Daoy (cell line): ENCODE measurements around the gene CRTC2. TPM values are rescaled to one million over a fixed set of nuclear protein-coding genes. Genes with fewer than 3 reads are reported as not detected.

Source experiments
- DNase-seq: peaks from one replicate; pipeline ENCODE4 v3.0.0-alpha.2; 2015; ENCODE audit warnings: low read depth
- total RNA-seq: library from RNA; depleted of rRNA; stranded (reverse); fragments of >200 nt; shearing (Covaris generic); gene quantifications from 2 replicates; pipeline ENCODE4 v1.2.3, GENCODE V29; 2014

Gene CRTC2
- total RNA-seq, 1 experiment from 2014 or later: 10.1 TPM

DNA sequence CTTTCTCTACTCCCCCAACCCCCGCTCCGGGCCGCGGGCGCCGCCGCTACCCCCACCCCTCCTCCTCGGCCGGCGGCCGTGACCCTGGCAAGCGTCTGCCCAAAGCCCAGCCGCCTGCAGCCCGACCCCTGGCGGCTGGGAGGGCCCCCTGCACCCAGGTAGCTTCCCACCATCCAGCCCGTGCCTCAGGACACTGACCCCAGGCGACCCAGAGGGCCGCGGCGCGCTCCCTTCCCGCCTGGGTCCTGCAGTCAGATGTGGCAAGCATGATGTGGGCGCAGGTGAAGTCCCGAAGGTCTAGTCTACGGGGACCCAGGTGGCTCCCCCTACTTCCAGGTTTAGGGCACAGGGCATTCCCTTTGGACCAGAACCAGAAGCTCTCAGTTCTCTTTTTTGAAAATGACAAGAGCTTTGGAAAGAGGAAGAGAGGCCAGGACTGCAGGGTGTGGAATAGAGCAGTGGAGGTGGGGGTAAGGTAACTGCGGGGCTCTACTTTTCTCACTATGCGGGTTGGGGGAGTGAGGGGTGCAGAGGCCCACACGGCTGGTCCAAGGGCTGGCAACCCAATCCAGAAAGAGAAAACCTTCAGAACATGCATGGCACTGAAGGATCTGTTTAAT is 11.7 kb downstream of the CRTC2 start, which contains the start of gene DENND4B:
Gene DENND4B (minus strand): TSS at position 97 of the 620 bp plus-strand sequence. CDS start 2,344 bp downstream, outside the sequence.
- DNase-seq: peak; percentile 86

DNA sequence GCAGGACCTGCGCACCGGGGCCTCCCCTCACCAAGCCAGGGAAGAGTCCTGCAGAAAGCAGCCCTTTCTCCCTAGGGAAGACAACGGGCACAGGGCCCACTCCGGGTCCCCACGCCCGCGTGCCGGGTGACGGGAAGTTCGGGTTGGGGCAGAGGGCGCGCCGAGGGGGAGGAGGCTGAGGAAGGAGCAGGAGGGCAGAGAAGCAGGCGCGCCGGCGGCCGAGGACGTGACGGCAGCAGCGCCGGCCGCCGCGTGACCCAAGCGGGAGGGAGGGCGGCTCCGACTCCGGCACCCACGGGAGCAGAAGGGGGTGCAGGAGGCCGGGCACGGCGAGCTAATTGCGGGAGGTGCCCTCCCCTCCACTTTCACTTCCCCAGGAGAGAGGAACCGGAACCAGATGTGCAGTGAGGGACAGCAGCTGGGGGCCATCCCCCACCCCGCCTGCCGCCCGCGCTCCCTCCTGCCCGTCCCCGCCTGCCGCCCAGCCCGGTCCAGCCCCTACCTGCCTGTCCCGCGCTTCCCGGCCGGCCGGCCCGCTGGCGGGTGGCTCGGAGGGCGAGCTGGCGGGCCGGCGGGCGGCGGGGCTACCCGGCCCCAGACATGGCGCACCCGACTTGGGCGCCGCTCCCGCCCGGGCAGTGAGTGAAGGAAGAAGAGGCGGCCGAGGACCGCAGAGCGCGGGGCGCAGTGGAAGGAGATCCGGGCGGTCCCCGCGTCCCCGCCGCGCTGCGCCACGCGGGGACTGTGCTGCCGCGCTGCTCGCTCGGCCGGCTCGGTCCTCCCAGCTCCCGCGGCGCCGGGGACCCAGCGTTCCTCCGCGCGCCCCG is 12.4 kb downstream of the CRTC2 start:
- peak; percentile 79 for DNase-seq

DNA sequence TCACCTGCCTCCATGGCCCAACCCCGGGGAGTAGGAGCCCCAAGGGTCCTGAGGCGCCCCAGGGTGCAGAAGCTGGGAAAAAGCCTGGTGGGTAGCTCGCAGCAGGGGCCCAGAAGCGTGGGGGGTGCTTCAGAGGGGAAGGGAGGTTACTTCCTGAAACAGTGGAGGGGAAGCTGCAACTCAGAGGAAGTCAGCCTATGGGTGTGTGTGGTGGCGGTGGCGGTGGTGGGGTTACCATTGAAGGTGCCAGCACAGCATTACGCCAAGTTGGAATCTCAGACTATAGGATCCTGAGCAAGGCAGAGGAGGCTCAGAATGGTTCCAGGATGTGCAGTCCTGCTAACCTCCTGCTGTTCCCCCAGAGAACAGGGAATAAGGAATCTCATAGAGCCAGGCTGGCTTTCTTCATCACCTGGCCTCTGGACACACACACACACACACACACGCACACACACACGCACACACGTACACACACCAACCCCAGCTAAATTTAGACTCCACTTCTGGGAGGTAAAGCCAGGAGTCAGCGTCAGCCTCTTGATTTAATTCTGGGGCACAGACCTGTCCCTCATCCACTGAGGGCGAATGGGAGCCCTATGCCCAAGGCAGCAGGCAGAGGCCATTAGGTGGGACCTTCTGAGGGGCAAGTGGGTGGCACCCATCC is 13.1 kb downstream of the CRTC2 start:
- DNase-seq: no peak

DNA sequence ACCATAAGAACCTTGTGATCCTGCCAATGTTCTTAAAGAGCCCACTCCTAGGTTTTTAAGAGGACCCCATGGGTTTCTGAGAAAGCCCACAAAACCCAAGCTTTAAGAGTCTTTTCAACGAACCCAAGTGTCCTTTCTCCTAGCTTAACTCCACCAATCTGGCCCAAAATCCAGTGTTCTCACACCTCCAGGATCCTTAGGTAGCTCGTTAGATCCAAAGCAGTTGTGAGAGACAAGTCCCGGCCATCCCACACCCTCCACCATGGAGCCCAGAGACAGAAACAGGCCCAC is 13.6 kb downstream of the CRTC2 start:
- DNase-seq: no peak

DNA sequence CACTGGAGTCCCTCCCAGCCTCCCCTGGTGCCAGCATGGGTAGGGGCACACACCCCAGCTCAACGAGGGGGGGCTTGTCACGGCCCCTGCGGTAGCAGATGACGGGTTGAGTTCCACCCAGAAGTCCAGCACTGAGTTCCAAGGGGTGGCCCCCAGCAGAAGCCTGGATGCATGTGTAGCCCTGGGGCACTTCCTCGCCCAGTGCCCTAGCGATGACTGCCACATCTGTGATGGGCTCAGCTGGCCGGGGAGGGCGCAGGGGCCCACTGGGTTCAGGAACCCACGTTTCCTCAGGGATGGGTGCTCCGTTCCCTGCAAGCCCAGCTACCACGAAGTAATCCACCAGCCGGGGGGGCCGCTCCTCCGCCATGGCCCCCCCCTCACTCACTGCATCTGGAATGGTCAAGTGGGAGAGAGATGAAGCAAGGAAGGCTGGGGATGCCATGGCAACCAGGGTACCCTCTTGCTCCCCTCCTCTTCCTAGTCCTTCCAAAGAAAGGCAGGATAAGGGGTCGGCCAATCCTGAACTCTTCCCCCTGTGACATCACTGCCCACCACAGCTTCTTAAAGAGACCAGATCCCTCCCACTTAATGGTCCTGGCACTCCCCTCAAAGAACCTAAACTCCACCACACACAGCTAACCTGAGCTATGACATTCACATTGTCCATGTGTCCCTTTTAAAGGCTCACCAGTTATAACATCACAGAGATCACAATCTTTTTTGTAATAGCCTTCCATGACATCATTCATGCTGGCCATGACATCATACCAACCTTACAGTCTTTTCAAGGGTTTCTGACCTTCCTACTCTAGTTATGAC is 14.2 kb downstream of the CRTC2 start:
- DNase-seq: no peak

DNA sequence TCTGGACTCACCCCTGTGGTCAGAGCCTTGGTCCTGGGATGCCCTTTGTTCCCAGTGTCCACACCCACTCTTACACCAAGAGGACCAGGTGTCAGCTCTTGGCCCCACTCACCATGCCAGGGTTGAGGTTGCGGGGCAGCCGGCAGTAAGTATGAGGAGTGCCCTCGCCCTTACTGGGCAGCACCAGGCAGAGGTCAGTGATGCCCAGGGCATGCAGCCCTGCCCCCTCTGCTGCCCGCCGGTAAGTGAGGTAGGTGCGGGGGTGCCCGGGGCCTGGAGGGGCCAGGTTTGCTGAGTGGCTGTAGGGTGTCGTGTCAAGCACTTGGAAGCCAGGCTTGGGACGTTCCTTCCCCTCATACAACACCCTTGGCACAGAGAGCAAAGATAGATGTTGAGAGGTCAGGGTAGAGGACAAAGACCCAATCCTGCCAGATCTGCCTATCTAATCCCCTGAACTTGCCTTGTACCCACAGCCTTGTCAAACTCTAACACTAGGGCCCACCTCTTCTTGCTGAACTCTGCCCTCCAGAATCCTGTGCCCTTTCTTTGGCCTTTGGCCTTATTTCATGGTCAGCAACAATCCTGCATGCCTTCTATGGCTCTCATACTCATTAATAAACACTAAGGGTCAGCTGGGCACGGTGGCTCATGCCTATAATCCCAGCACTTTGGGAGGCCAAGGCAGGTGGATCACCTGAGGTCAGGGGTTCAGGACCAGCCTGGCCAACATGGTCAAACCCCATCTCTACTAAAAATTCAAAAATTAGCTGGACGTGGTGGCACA is 15.5 kb downstream of the CRTC2 start:
- DNase-seq: no peak

DNA sequence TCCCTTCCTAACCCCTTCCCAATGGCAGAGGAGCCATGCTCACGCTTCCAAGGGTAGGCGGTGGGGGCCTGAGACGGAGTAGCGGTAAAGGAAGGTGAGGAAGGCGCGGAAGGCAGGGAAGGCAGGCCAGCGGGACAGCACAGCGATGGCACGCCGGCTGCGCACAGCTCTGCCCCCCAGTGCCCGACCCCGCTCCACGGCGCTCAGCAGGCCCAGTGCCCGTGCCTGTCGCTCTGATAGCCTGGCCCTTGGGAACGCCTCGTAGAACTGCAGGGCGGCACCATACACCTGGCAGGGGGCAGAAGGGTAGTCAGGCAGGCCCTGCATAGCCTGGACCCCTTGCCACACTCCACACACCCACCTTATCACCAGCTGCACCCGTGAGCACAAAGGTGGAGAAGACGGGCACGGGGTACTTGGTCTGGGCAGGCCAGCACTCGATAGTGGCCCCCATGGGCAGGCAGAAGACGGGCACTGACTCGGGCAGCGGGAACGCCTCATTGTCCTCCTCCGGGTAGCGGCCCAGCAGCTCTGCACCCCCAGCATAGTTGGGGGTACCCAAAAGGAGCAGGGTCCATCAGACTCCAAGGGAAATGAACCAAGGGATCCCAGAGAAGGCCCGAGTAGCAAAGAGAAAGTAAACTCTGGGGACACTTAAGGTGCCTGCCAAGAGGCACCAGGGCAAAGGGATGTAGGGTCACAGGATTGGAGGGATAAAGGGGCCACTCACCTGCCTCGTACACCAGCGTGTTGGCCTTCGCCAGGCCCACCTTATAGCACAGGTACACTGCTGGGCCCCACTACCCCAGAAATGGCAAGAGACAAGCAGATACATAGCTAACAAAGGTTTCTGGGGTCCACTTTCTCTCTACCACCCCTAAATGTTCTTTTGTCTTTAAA is 16.3 kb downstream of the CRTC2 start:
- no peak for DNase-seq

DNA sequence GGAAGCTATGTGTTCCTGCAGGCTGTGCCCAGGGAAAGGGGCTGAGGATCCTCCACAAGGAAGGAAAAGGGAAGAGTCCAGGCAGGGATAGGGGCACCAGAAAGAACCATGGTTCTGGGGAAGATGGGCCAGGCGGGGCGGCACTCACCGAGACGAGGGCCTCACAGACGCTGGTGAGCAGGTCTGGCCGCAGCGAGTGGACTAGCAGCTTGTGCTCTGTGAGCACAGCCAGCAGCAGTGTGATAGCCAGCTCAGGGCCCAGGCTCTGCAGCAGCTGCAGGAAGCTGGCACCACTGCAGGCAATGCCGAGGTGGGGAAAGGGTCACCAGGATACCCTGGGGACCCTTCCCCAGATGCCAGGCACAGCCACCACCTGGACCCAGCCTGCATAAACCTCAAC is 17.7 kb downstream of the CRTC2 start:
- DNase-seq: no peak

DNA sequence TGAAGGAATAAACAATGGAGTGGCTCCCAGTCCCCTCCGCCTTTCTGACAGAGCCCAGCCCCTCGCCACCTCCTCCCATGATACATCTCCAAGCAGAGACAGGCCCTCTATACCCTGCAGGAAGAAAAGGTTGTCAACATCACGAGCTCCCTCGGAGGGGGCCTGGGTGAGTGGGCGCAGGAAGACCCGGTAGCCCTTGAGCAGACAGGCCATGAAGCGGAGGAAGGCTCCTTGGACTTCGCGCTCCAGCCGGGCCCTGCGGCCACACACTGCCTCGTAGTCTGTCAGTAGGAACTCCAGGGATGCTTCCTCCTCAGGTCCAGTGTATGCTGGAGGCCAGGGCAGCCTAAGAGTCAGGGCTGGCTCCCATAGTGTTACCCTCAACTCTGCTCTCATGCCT is 18.9 kb downstream of the CRTC2 start:
- DNase-seq: no peak

DNA sequence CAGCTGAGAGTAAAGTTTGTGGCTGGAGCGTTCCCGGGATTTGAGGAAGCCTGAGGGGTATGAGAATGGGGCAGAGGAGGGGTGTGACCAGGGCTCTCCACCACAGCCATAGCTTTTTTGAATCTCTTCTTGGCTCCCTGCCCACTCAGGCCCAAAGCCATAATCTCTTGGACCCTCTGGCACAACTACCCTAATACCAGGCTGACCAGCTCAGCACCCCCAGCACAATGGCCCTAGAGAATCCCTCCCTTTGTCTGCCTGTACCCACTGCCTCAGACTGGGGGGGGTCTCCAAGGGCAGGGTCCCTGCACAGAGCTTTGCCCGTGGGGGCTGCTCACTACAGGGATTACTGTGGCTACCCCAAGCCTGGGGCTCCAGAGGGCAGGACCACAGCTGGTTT is 19.4 kb downstream of the CRTC2 start:
- DNase-seq: no peak

DNA sequence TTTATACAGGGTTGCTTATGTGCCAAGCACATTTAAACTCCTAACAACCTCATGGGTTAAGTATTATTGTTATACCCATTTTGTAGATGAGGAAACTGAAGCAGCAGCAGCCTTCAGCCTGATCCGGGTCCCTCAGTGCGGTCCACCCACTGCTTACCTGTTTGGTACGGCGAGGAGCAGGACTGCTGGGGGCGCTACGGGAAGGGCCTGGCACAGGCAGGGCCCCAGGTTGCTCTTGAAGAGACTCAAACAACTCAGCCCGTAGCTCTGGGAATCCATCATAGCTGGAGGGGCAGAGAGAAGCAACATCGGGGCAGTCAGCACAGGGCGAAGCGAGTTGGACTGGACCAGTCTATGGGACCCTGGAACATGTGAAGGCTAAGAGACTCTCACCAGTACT is 21.1 kb downstream of the CRTC2 start:
- no peak for DNase-seq

DNA sequence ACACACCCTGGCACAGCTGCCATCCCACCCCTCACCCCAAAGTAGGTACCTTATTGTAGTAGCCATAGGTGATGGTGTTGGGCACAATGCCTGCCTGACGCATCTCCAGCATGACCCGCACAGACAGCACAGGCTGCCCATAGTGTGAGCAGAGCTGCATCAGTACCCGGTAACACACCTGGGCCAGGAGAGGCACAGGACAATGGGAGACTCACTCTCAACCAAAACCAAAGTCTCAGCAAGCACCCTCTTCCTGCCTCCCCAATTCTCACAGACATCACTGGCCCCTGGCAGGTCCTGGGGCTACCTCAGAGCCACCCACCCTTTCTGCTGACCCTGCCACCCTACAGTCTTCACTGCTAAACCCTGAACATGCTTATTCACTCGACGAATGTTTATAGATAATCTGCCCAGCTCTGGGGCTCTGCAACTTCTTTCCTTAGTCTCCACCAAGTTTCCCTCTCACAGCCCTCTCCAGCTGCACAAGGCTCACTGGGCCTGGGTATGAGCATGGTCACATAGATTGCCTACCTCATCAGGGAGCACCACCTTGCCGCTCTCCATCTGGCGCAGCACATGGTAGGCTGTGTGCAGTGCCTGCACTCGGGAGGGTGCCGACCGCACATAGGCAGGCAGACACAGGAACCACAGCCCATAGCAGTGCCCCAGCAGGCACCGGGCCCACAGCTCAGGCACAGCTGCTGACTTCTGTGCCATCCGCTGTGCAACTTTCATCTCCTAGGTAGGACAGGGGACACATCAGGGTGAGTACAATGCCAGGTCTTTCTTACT is 22.2 kb downstream of the CRTC2 start:
- DNase-seq: no peak

DNA sequence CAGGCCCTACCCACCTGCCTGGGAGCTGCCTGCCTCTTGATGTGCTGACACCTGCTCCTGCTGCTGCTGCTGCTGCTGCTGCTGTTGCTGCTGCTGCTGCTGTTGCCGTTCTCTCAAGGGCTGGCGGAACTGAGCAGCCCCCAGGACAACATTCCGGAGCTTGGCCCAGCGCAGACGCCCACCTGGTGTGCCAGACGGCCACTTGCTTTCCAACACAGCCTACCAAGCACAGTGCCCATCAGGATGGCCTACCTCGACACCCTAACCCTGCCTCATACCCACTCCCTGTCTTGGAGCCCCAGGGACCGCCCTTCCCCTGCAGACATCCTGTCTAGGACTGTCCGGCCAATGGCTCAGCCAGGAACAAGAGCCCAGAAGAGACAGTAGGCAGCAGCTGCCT is 23.7 kb downstream of the CRTC2 start:
- DNase-seq: no peak

DNA sequence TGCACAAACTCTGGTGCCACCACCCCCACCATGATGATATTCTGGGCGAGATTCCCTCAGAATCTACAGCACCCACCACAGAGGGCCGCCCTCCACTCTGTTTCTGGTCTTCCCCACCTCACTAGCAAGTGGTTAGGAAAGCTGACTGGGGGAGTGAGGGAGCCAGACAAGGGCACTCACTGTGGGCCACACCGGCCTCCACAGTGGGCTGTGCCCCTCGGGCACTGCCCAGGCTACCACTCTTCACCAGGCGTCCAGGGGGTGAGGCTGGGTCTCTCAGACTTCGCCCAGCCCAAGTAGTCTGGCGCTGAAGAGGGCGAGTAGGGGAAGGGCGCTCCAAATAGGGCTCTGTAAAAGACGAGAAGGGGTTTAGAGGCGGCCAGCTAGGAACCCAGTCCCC is 24.5 kb downstream of the CRTC2 start:
- no peak for DNase-seq

DNA sequence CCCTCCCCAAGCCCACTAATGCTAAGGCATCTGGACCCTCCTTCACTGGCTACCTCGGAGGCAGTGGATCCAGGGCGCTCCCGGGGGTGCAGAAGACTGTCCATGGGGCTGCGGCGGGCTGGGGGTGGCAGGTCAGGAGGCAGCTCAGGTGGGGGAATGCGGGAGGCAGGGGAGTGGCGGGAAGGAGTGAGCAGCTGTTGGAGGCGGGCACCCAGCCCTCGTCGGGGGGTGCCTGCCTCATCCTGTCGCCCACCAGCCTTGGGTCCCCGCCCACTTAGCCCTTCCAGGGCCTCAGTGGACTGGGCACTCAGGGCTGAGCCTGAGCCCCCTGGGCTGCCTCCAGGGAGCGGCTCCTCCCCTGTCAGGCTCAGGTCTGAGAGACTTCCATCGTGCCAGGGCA is 25.0 kb downstream of the CRTC2 start:
- DNase-seq: no peak

DNA sequence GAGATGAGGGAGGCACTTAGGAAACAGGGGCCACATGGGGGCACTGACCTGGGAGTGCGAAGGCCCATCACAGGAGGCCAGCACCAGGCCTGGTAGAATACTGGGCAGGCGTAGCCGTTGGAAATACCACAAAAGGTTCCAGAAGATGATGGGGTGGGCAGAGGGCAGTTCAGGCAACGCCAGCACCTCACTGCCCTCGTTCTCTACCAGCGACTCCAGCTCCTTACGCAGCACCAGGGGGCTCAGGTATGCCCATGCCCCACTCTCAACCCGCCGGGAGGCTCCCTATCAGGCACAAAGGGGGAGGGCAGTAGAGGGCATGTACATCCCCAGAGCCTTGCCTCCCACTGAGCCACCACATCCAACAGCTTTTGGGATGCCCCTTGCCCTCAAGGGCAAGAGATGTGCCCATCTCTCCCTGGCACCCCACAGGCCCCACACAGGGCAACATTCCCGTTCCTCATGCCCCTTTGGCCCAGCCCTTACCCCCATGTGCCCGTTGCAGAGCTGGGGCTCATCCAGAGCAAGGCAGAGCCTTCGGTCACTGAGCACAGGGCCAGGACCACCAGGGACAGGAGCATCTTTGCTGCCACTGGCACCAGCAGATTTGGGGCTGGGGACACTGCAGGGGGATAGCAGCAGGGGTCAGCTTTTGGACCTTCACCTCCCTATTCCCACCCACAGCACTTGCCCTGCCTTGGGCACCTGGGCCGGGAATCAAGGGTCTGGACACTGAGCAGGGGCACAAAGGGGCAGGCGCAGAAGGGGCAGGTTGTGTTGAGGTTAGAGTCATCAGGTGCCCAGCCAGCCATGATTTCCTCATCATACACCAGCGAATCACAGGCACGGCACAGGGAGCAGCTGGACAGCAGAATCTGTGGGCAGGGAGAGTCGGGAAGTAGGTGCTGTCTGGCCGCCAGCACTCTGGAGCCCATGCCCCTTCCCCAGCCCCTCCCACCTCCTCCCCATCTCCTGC is 26.0 kb downstream of the CRTC2 start:
- DNase-seq: no peak

DNA sequence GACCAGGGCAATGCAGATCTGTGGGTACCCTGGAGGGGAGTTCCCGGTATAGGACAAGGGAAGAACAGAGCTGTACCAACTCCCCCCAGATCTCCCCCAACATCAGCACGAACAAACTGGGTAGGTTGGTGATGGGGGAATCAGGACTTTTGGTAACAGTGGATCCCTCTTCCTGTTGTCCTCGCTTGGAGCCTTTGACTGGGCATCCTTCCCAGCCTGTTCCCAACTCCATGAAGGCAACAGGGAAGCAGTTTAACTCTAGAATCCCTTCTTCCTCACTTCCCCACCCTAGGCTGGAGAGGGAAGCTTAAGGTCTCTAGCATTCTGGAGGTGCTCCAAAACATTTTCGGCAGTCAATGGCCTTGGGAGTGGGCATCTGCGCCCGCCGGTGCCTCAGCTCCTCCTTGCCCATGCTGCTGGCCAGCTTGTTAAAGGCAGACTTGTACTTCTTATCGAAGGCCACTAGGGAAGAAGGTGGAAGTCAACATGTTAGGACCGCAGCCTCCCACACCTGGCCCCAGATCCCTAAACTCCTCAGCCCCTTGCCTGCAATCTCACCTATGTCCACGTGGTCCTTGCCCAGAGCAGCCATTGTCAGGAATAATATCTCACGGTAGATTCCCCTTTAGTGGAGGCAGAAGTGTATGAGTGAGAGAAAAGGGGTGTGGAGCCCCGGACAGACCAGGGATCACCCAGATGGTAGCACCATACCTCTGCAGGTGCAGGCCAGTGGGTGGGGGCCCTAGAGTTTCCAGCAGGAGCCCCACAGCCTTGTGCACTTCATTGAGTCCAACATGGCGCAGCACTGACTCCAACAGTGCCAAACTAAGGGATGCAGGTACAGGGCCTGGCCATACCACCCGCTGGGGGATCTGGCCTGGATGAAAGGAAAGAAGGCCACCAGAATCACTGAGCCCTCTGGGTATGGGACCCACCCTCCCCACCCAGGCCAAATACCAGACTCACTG is 28.1 kb downstream of the CRTC2 start:
- DNase-seq: no peak
